ENCODE measurements around the gene OTOP2. TPM values are rescaled to one million over a fixed set of nuclear protein-coding genes. Genes with fewer than 3 reads are reported as not detected.

The OTOP2 gene
- total RNA-seq, 4 donors from 2014 or later = not detected

- H3K27me3 ChIP-seq = peaks cover 3 to 95% (median 10%) of the 10 kb centered on the region in 4 donors
Observed at GRCh38 chr17:74930535-74931036, 6.5 kb downstream of the OTOP2 start.

DNA sequence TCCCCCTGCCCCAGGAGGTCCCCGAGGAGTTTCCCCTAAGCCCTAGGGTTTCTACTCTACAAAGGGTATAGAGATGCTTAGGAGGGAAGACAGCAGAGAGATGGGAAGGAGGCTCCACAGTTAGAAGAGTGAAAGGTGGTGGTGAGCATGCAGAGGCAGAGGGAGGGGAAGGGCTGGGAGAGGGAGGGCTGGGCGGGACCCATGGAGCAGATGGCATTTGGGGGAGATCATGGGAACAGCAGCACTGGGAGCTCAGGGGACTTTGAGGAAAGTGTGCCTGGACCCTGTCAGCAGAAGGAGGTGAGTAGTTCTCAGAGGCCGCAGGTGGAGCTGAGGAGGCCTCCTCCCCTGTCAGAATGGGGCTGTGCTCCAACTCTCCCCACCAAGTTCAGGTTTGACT lies 11.0 kb downstream of the OTOP2 start:
- Histone ChIP-seq H3K27me3 (peaks cover 6 to 80% (median 31%) of the 10 kb centered on the region in 4 donors), H3K9me3 (no peaks in the 10 kb centered on the region), H3K27ac (replicated peaks in 1 of 4) (no peak overlapping the region), H3K4me1 (peaks cover 0 to 14% (median 12%) of the 10 kb centered on the region in 4 donors), H3K4me3 (no peak overlapping the region), H3K36me3 (no peaks in the 10 kb centered on the region)
- no peak for DNase-seq (ENCODE audit: extremely low spot score)
- 68% methylated on average over 3 of the region's 3 CpGs for WGBS
- intact Hi-C loops (cut with DNase I) = no loop called here
- TF ChIP-seq POLR2AphosphoS5 (IDR thresholded peaks at IDR 0.05) (no peak), POLR2A (IDR thresholded peaks at IDR 0.05; ENCODE audit: low read depth) (no peak), EP300 (IDR thresholded peaks at IDR 0.05) (no peak)
- TF ChIP-seq, protein P1, sequence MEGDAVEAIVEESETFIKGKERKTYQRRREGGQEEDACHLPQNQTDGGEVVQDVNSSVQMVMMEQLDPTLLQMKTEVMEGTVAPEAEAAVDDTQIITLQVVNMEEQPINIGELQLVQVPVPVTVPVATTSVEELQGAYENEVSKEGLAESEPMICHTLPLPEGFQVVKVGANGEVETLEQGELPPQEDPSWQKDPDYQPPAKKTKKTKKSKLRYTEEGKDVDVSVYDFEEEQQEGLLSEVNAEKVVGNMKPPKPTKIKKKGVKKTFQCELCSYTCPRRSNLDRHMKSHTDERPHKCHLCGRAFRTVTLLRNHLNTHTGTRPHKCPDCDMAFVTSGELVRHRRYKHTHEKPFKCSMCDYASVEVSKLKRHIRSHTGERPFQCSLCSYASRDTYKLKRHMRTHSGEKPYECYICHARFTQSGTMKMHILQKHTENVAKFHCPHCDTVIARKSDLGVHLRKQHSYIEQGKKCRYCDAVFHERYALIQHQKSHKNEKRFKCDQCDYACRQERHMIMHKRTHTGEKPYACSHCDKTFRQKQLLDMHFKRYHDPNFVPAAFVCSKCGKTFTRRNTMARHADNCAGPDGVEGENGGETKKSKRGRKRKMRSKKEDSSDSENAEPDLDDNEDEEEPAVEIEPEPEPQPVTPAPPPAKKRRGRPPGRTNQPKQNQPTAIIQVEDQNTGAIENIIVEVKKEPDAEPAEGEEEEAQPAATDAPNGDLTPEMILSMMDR (IDR thresholded peaks at IDR 0.05) = no peak

More at GRCh38 chr17:74930535-74931036, 6.5 kb downstream of the OTOP2 start:
- Histone ChIP-seq H3K36me3 (no peaks in the 10 kb centered on the region), H3K27ac (replicated peaks in 1 of 4) (no peak overlapping the region), H3K9me3 (no peaks in the 10 kb centered on the region), H3K4me3 (no peak overlapping the region), H3K4me1 (peaks cover 0 to 5% (median 3%) of the 10 kb centered on the region in 4 donors)
- WGBS = 93% methylated on average over 22 of the region's 24 CpGs
- intact Hi-C loops (cut with DNase I) = no loop called here
- TF ChIP-seq POLR2A (IDR thresholded peaks at IDR 0.05; ENCODE audit: low read depth) = no peak
- TF ChIP-seq, protein P1 (IDR thresholded peaks at IDR 0.05) = no peak
- no peak for TF ChIP-seq POLR2AphosphoS5 (IDR thresholded peaks at IDR 0.05)
- TF ChIP-seq EP300 (IDR thresholded peaks at IDR 0.05) = no peak
- no peak for DNase-seq (ENCODE audit: extremely low spot score)

DNA sequence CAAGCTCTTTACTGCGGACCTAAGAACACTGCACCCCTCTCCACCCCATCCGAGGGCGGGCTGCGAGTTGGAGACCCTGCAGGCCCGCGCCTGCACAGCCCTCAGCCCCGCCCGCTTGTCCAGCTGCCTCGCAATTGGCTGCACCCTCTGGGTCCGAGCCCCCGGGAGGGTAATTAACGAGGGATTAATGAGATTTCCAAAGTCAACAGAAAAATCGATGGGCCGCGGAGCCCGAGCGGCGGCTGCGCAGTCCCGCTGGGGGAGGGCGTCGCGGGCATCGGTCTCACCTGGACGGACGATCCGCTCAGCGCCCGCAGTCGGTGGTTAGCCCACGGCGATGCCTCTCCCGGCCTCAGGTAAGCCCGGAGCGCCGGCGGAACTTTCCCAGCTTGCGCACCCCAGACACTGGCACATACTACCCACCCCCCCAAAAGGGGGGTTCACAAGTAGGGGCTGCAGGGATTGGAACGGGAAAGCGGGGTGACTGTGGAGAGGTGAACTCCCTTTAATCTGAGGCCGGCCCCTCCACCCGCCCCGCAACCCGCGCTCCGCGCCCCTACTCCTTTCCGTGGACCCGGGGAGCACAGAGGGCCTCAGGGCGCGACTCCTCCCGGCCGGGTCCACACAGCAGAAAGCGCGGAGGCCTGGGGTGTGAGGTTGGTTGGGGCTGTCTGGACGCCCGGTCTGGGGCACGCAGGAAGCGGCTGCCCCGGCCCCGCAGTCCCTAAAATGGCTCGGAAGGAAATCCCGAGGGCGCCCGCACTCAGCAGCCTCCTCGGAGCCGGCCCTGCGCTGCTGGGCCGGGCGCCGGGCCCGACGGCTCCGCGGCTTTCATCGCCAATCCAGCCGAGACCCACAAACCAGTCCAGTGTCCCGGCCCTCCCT lies 11.8 kb downstream of the OTOP2 start, which contains the start of gene OTOP3:
OTOP3 (plus strand) TSS at position 314 of the 885 bp plus-strand sequence; CDS start at position 338, 24 bp downstream.
- H3K27ac ChIP-seq (replicated peaks in 1 of 4) = no peak within 1 kb of the TSS
- H3K36me3 ChIP-seq = no peaks in the 10 kb centered on the region
- peaks cover 0 to 14% (median 12%) of the 10 kb centered on the region in 4 donors for H3K4me1 ChIP-seq
- TF ChIP-seq EP300 (IDR thresholded peaks at IDR 0.05) (no peak), POLR2AphosphoS5 (IDR thresholded peaks at IDR 0.05) (no peak), POLR2A (IDR thresholded peaks at IDR 0.05; ENCODE audit: low read depth) (no peak)
- TF ChIP-seq, protein P1 (IDR thresholded peaks at IDR 0.05) = no peak
- 7% methylated on average over 21 of the region's 78 CpGs for WGBS
- DNase-seq (ENCODE audit: extremely low spot score) = no peak
- intact Hi-C loops (cut with DNase I) = no loop called here
- peak within 1 kb of the TSS in 2 of 4 donors; percentile 12 to 13 for H3K4me3 ChIP-seq
- peaks cover 6 to 79% (median 31%) of the 10 kb centered on the region in 4 donors for H3K27me3 ChIP-seq
- H3K9me3 ChIP-seq = no peaks in the 10 kb centered on the region

- H3K27ac ChIP-seq (replicated peaks in 1 of 4) = no peak overlapping the region
- H3K27me3 ChIP-seq = peaks cover 6 to 79% (median 32%) of the 10 kb centered on the region in 4 donors
- H3K36me3 ChIP-seq = no peaks in the 10 kb centered on the region
- intact Hi-C loops (cut with DNase I) = no loop called here
- DNase-seq (ENCODE audit: extremely low spot score) = no peak
- peak overlapping the region in 1 of 4 donors; percentile 12 for H3K4me3 ChIP-seq
- TF ChIP-seq, protein P1 (IDR thresholded peaks at IDR 0.05) = no peak
- TF ChIP-seq EP300 (IDR thresholded peaks at IDR 0.05) (no peak), POLR2A (IDR thresholded peaks at IDR 0.05; ENCODE audit: low read depth) (no peak)
- H3K4me1 ChIP-seq = peaks cover 0 to 14% (median 12%) of the 10 kb centered on the region in 4 donors
- no peaks in the 10 kb centered on the region for H3K9me3 ChIP-seq
- WGBS = 19% methylated on average over 6 of the region's 12 CpGs
Observed at GRCh38 chr17:74936470-74936799, 12.4 kb downstream of the OTOP2 start.

Data from esophagus muscularis mucosa (tissue), 4 donors.